GM12878 (cell line): ENCODE results near the gene CLNK. TPM values are rescaled to one million over a fixed set of nuclear protein-coding genes. Genes with fewer than 3 reads are reported as not detected.

Source experiments
- ATAC-seq: fragments of 200-7000 bp; cut with Tn5 transposase; 3 replicates; pipeline ENCODE4 v1.9.1; 2020; ENCODE audit warnings: mild to moderate bottlenecking, moderate library complexity
- BruUV-seq: library from RNA; stranded (reverse); fragments of 400-500 nt; replicated peaks from 2 replicates; lab custom pipeline; 2021; lab: Mats Ljungman, UMichigan
- CTCF ChIA-PET: fragments of 300-600 bp; sonication (Branson Sonifier 250); formaldehyde crosslinking; extraction: SDS; loops from one replicate; lab custom pipeline; 2021; ENCODE audit warnings: inconsistent platforms; lab: Yijun Ruan, JAX
- POLR2A ChIA-PET: fragments of 350-600 bp; formaldehyde crosslinking; extraction: SDS; loops from one replicate; lab custom pipeline; 2021; ENCODE audit warnings: inconsistent platforms; lab: Charles Lee
- RAD21 ChIA-PET: fragments of 300-600 bp; sonication (Branson Sonifier 250); formaldehyde crosslinking; loops from one replicate; lab custom pipeline; 2023; ENCODE audit warnings: antibody characterized with exemption; ENCODE audit not compliant: unreplicated experiment; lab: Charles Lee
- SMC1A ChIA-PET: fragments of 300-600 bp; sonication (Branson Sonifier 250); formaldehyde crosslinking; loops from one replicate; lab custom pipeline; 2023; ENCODE audit not compliant: unreplicated experiment, uncharacterized antibody; lab: Charles Lee
- DNase-seq: peaks from one replicate; pipeline ENCODE4 v3.0.0-alpha.2; 2011; ENCODE audit warnings: low read depth, low spot score
- FAIRE-seq: peaks from 3 replicates; lab custom pipeline; 2011; peaks lifted over from hg19 to GRCh38; lab: Jason Lieb, UNC
- H2AFZ ChIP-seq: 2 replicates; pipeline ENCODE4 v1.6.0; 2011; ENCODE audit warnings: low read depth, low read length, control low read depth; ENCODE audit not compliant: control insufficient read depth
- H3K27ac ChIP-seq: 2 replicates; pipeline ENCODE4 v1.5.1; 2011; ENCODE audit warnings: control low read depth; ENCODE audit not compliant: control insufficient read depth, insufficient read depth
- H3K27me3 ChIP-seq, 2 experiments: replicated peaks in 1 of 2; 2 replicates each; pipeline versions ENCODE4 v1.6.0 to v1.6.1; 2011; ENCODE audit warnings: low read length in 1 of 2; ENCODE audit not compliant: control insufficient read depth in 2 of 2, insufficient read depth in 2 of 2
- H3K36me3 ChIP-seq, 2 experiments: 2 replicates each; pipeline ENCODE4 v1.5.1; 2011; ENCODE audit warnings: low read length in 1 of 2; ENCODE audit not compliant: control insufficient read depth in 2 of 2, insufficient read depth in 2 of 2
- H3K4me1 ChIP-seq: 2 replicates; pipeline ENCODE4 v1.6.1; 2011; ENCODE audit warnings: mild to moderate bottlenecking, low read length, moderate library complexity, mixed read lengths; ENCODE audit not compliant: control insufficient read depth, insufficient read depth
- H3K4me2 ChIP-seq: 2 replicates; pipeline ENCODE4 v1.6.0; 2011; ENCODE audit warnings: control low read depth; ENCODE audit not compliant: control insufficient read depth, insufficient read depth
- H3K4me3 ChIP-seq: fragments of 200-600 bp; sonication (generic); 2 replicates; pipeline ENCODE4 v1.5.1; 2016
- H3K79me2 ChIP-seq: 2 replicates; pipeline ENCODE4 v1.6.0; 2011; ENCODE audit warnings: low read length; ENCODE audit not compliant: control insufficient read depth, insufficient read depth
- H3K9ac ChIP-seq: 2 replicates; pipeline ENCODE4 v1.8.0; 2011; ENCODE audit warnings: low read length, control low read depth, mixed read lengths; ENCODE audit not compliant: control insufficient read depth, insufficient read depth
- H3K9me3 ChIP-seq: replicated peaks from 3 replicates; pipeline ENCODE4 v1.5.1; 2011; ENCODE audit warnings: mild to moderate bottlenecking, low read length; ENCODE audit not compliant: control insufficient read depth, insufficient read depth
- H4K20me1 ChIP-seq: 2 replicates; pipeline ENCODE4 v1.6.0; 2011; ENCODE audit not compliant: control insufficient read depth, insufficient read depth
- CEBPZ ChIP-seq: fragments of 150-350 bp; IDR thresholded peaks from 2 replicates; pipeline ENCODE4 v1.6.1; 2016; ENCODE audit warnings: low read depth, low read length
- HDGF ChIP-seq: fragments of 450-650 bp; IDR thresholded peaks from 2 replicates; pipeline ENCODE4 v1.6.1; 2016; ENCODE audit warnings: antibody characterized with exemption
- IRF5 ChIP-seq: fragments of 450-650 bp; IDR thresholded peaks from 2 replicates; pipeline ENCODE4 v1.6.1; 2017; ENCODE audit warnings: borderline replicate concordance
- NKRF ChIP-seq: fragments of 450-650 bp; conservative IDR thresholded peaks from 2 replicates; pipeline ENCODE4 v1.6.1; 2017; ENCODE audit warnings: mild to moderate bottlenecking, moderate library complexity
- PAX8 ChIP-seq: fragments of 450-650 bp; IDR thresholded peaks from 2 replicates; pipeline ENCODE4 v1.6.1; 2017; ENCODE audit warnings: mild to moderate bottlenecking, moderate library complexity
- RAD51 ChIP-seq: fragments of 450-650 bp; IDR thresholded peaks from 2 replicates; pipeline ENCODE4 v1.6.1; 2016; ENCODE audit warnings: moderate library complexity, mild to moderate bottlenecking, inconsistent platforms
- RBBP5 ChIP-seq: fragments of 200-600 bp; sonication (generic); conservative IDR thresholded peaks from 2 replicates; pipeline ENCODE4 v1.6.1; 2016
- SKIL ChIP-seq: fragments of 450-650 bp; IDR thresholded peaks from 2 replicates; pipeline ENCODE4 v1.6.1; 2017; ENCODE audit warnings: mild to moderate bottlenecking, low read depth, inconsistent platforms; ENCODE audit not compliant: poor library complexity, severe bottlenecking
- SMARCA5 ChIP-seq: fragments of 450-650 bp; IDR thresholded peaks from 2 replicates; pipeline ENCODE4 v1.6.1; 2017; ENCODE audit warnings: mild to moderate bottlenecking
- SRF ChIP-seq, 2 experiments: IDR thresholded peaks; 2 replicates each; pipeline ENCODE4 v1.6.1; 2011; ENCODE audit warnings: low read depth in 2 of 2, low read length in 2 of 2, mild to moderate bottlenecking in 1 of 2, moderate library complexity in 1 of 2
- TCF7 ChIP-seq: IDR thresholded peaks from 2 replicates; pipeline ENCODE4 v1.6.1; 2014; ENCODE audit warnings: antibody characterized with exemption, borderline replicate concordance
- USF1 ChIP-seq: IDR thresholded peaks from 2 replicates; pipeline ENCODE4 v1.6.1; 2011; ENCODE audit warnings: borderline replicate concordance, low read depth, mild to moderate bottlenecking, moderate library complexity, mixed read lengths, low read length; ENCODE audit not compliant: insufficient read depth; ENCODE audit errors: extremely low read length
- YY1 ChIP-seq: IDR thresholded peaks from 2 replicates; pipeline ENCODE4 v1.6.1; 2011; ENCODE audit warnings: low read depth, mild to moderate bottlenecking, low read length
- ZNF24 ChIP-seq: fragments of 450-650 bp; IDR thresholded peaks from 2 replicates; pipeline ENCODE4 v1.6.1; 2017; ENCODE audit warnings: antibody characterized with exemption, mild to moderate bottlenecking
- ZNF274 ChIP-seq: IDR thresholded peaks from one replicate; pipeline ENCODE4 v1.8.0; 2011; ENCODE audit not compliant: insufficient read length, insufficient read depth
- WGBS: methylation state at CpG from one replicate; pipeline ENCODE4 v1.1.6; 2016; ENCODE audit warnings: low lambda C conversion rate; ENCODE audit not compliant: insufficient replicate concordance, insufficient coverage; ENCODE audit errors: missing lambda C conversion rate; 5-methylcytosine and 5-hydroxymethylcytosine counted together
- in situ Hi-C: fragments of 300-500 bp; cut with MboI; formaldehyde crosslinking; loops from 9 replicates; pipeline ENCODE4 v1.14.3; 2018; ENCODE audit warnings: mixed read lengths
- intact Hi-C: fragments of 100-400 bp; cut with micrococcal nuclease; formaldehyde crosslinking; loops from one replicate; pipeline ENCODE4 v1.14.2; 2022; ENCODE audit not compliant: unreplicated experiment
- polyA plus RNA-seq, 11 experiments: library from polyadenylated mRNA; depleted of rRNA in 4 of 11; unstranded in 6 of 11; stranded (reverse) in 5 of 11; fragments of >200 nt; fragmentation: Nextera tagmentation in 4 of 11; fragmentation: Illumina TruSeq in 1 of 11; extraction: Ambion mirVana in 4 of 11; extraction: Trizol in 1 of 11; gene quantifications; 1 replicate in 1 of 11; 2 replicates in 10 of 11; pipeline versions ENCODE4 v1.2.1 to v1.2.3, GENCODE V29; 2011 to 2016; ENCODE audit warnings: inconsistent platforms in 2 of 11, missing spikeins in 2 of 11, low read depth in 1 of 11
- total RNA-seq, 4 experiments: library from RNA; depleted of rRNA in 3 of 4; stranded (reverse); fragments of >200 nt in 3 of 4; fragmentation: Illumina TruSeq in 1 of 4; extraction: Trizol in 1 of 4; gene quantifications; 2 replicates each; pipeline versions ENCODE4 v1.2.1 to v1.2.3, GENCODE V29; 2013 to 2021

The CLNK gene
- total and polyA plus RNA-seq, 10 of the 15 experiments (the other 5 are each of a cell fraction or from before 2014, with no cell fraction given), result 2.1 to 14.3 (median 2.7) TPM

- TF ChIP-seq YY1 (no peak), USF1 (no peak), SRF (IDR thresholded peaks at IDR 0.05; ENCODE audit: low read depth in 2 of 2, low read length in 2 of 2) (no peak), SKIL (no peak)
These were observed 108.3 kb downstream of the CLNK start (continued) for GRCh38 chr4:10576236-10576635.

- CTCF ChIA-PET, result interaction anchor here (2.8 kb wide), 1 partner anchor 21 kb away, joined by 12 read pairs; no protein-coding TSS in a partner anchor
- no peak overlapping the region for H3K9ac ChIP-seq
- SMC1A ChIA-PET, result no interaction called here
- no peaks in the 10 kb centered on the region for H3K27me3 ChIP-seq
- 46% methylated on average over 7 of the region's 7 CpGs for WGBS
- POLR2A ChIA-PET, result no interaction called here
- RAD21 ChIA-PET, result no interaction called here
- no peaks in the 10 kb centered on the region for H4K20me1 ChIP-seq
- no peak overlapping the region for H2AFZ ChIP-seq
- H3K9me3 ChIP-seq, result no peaks in the 10 kb centered on the region
- BruUV-seq, result no TSS peak
- no peak overlapping the region for H3K27ac ChIP-seq
- H3K4me2 ChIP-seq, result no peak overlapping the region
- ATAC-seq (no peak), FAIRE-seq (no peak), DNase-seq (no peak)
- in situ Hi-C loops, result no loop called here
- H3K36me3 ChIP-seq, result no peaks in the 10 kb centered on the region
- no peaks in the 10 kb centered on the region for H3K79me2 ChIP-seq
- intact Hi-C loops, result no loop called here
- peaks cover 15% of the 10 kb centered on the region for H3K4me1 ChIP-seq
- H3K4me3 ChIP-seq, result no peak overlapping the region
- TF ChIP-seq TCF7 (no peak), CEBPZ (no peak), RBBP5 (no peak), ZNF24 (no peak), ZNF274 (no peak), HDGF (no peak), PAX8 (no peak), NKRF (no peak), SMARCA5 (no peak), RAD51 (no peak), IRF5 (no peak)
These were observed 109.2 kb downstream of the CLNK start for GRCh38 chr4:10575414-10575813.
